IMR-90 (cell line): Measurements from ENCODE around the gene ERAP2. TPM values are rescaled to one million over a fixed set of nuclear protein-coding genes. Genes with fewer than 3 reads are reported as not detected.
A peak's percentile ranks its signal among the peaks of the same experiment; 100 is the strongest.

Source experiments
- ATAC-seq: fragments of 200-7000 bp; cut with Tn5 transposase; 2 replicates; pipeline ENCODE4 v1.9.1; 2020; ENCODE audit warnings: low read depth, mild to moderate bottlenecking, moderate library complexity
- BruUV-seq: library from RNA; stranded (reverse); fragments of 400-500 nt; replicated peaks from 2 replicates; lab custom pipeline; 2021; lab: Mats Ljungman, UMichigan
- CTCF ChIA-PET: fragments of 300-600 bp; formaldehyde crosslinking; extraction: SDS; loops from one replicate; lab custom pipeline; 2021; ENCODE audit warnings: antibody characterized with exemption; lab: Yijun Ruan, JAX
- POLR2A ChIA-PET: fragments of 300-600 bp; sonication (Branson Sonifier 250); formaldehyde crosslinking; loops from one replicate; lab custom pipeline; 2022; ENCODE audit warnings: antibody characterized with exemption; ENCODE audit not compliant: unreplicated experiment; lab: Charles Lee
- DNase-seq: peaks from one replicate; pipeline ENCODE4 v3.0.0; 2013
- H2AFZ ChIP-seq: replicated peaks from 2 replicates; pipeline ENCODE3; 2013; ENCODE audit warnings: low read length, mild to moderate bottlenecking; ENCODE audit not compliant: poor library complexity
- H2AK5ac ChIP-seq: 2 replicates; pipeline ENCODE4 v1.6.1; 2013; ENCODE audit warnings: low read depth, low read length, inconsistent platforms
- H2AK9ac ChIP-seq: replicated peaks from 2 replicates; pipeline ENCODE3; 2013; ENCODE audit warnings: mild to moderate bottlenecking, low read depth, low read length, moderate library complexity; ENCODE audit not compliant: poor library complexity
- H2BK120ac ChIP-seq: 2 replicates; pipeline ENCODE4 v1.6.1; 2013; ENCODE audit warnings: low read depth, low read length, inconsistent platforms
- H2BK15ac ChIP-seq: 3 replicates; pipeline ENCODE4 v1.6.1; 2013; ENCODE audit warnings: low read depth, low read length, inconsistent platforms
- H2BK20ac ChIP-seq: 2 replicates; pipeline ENCODE4 v1.6.1; 2013; ENCODE audit warnings: low read depth, mild to moderate bottlenecking, inconsistent platforms, low read length, moderate library complexity
- H2BK5ac ChIP-seq: 2 replicates; pipeline ENCODE4 v1.6.1; 2013; ENCODE audit warnings: mild to moderate bottlenecking, low read depth, low read length, inconsistent platforms; ENCODE audit not compliant: poor library complexity, severe bottlenecking
- H3K14ac ChIP-seq: replicated peaks from 2 replicates; pipeline ENCODE4 v1.6.1; 2013; ENCODE audit warnings: low read depth, low read length, inconsistent platforms
- H3K18ac ChIP-seq: 2 replicates; pipeline ENCODE4 v1.6.1; 2013; ENCODE audit warnings: low read depth, low read length, control low read depth
- H3K23ac ChIP-seq: 2 replicates; pipeline ENCODE4 v1.6.1; 2013; ENCODE audit warnings: low read depth, low read length, inconsistent platforms
- H3K27ac ChIP-seq: 2 replicates; pipeline ENCODE4 v1.5.1; 2013; ENCODE audit warnings: mild to moderate bottlenecking, control low read depth, low read length; ENCODE audit not compliant: insufficient read depth
- H3K27me3 ChIP-seq: 2 replicates; pipeline ENCODE4 v1.6.1; 2013; ENCODE audit warnings: low read length; ENCODE audit not compliant: control insufficient read depth, insufficient read depth
- H3K36me3 ChIP-seq: 2 replicates; pipeline ENCODE4 v1.6.1; 2013; ENCODE audit warnings: low read length, mixed read lengths; ENCODE audit not compliant: control insufficient read depth, insufficient read depth
- H3K4ac ChIP-seq: 2 replicates; pipeline ENCODE4 v1.6.1; 2013; ENCODE audit warnings: low read depth, low read length, inconsistent platforms
- H3K4me1 ChIP-seq: 2 replicates; pipeline ENCODE4 v1.6.1; 2013; ENCODE audit warnings: low read length, mixed read lengths; ENCODE audit not compliant: control insufficient read depth, insufficient read depth
- H3K4me2 ChIP-seq: 2 replicates; pipeline ENCODE4 v1.6.1; 2013; ENCODE audit warnings: low read depth, mild to moderate bottlenecking, control low read depth, low read length, moderate library complexity
- H3K4me3 ChIP-seq: 2 replicates; pipeline ENCODE4 v1.5.1; 2013; ENCODE audit warnings: low read depth, mild to moderate bottlenecking, control low read depth, low read length, moderate library complexity; ENCODE audit not compliant: insufficient read depth
- H3K56ac ChIP-seq: 2 replicates; pipeline ENCODE4 v1.6.1; 2013; ENCODE audit warnings: low read length, inconsistent platforms; ENCODE audit not compliant: insufficient read depth; ENCODE audit errors: extremely low read depth
- H3K79me1 ChIP-seq, 2 experiments: 2 replicates each; pipeline ENCODE4 v1.6.1; 2013; ENCODE audit warnings: low read length in 2 of 2, inconsistent platforms in 1 of 2, low read depth in 1 of 2
- H3K9ac ChIP-seq: 2 replicates; pipeline ENCODE4 v1.6.1; 2013; ENCODE audit warnings: low read depth, low read length, control low read depth
- H3K9me1 ChIP-seq: 2 replicates; pipeline ENCODE4 v1.6.1; 2013; ENCODE audit warnings: low read length, inconsistent platforms; ENCODE audit not compliant: insufficient read depth
- H3K9me3 ChIP-seq: 2 replicates; pipeline ENCODE4 v1.6.1; 2013; ENCODE audit warnings: low read length; ENCODE audit not compliant: control insufficient read depth, insufficient read depth
- H4K20me1 ChIP-seq: 2 replicates; pipeline ENCODE4 v1.6.1; 2013; ENCODE audit warnings: low read length, inconsistent platforms; ENCODE audit not compliant: insufficient read depth
- H4K5ac ChIP-seq: 2 replicates; pipeline ENCODE4 v1.6.1; 2013; ENCODE audit warnings: mild to moderate bottlenecking, low read depth, low read length, control low read depth
- H4K8ac ChIP-seq, 2 experiments: 2 replicates each; pipeline ENCODE4 v1.6.1; 2013; ENCODE audit warnings: low read depth in 2 of 2, low read length in 2 of 2, control low read depth in 1 of 2, inconsistent platforms in 1 of 2
- H4K91ac ChIP-seq: 2 replicates; pipeline ENCODE4 v1.6.1; 2013; ENCODE audit warnings: low read depth, low read length, inconsistent platforms; ENCODE audit not compliant: insufficient read depth
- MAFK ChIP-seq: IDR thresholded peaks from 2 replicates; pipeline ENCODE4 v1.6.1; 2012; ENCODE audit warnings: low read depth, low read length, improper control_type of control experiment
- RCOR1 ChIP-seq: IDR thresholded peaks from 2 replicates; pipeline ENCODE4 v1.6.1; 2012; ENCODE audit warnings: mild to moderate bottlenecking, low read length, improper control_type of control experiment; ENCODE audit not compliant: insufficient replicate concordance
- WGBS, 2 experiments: methylation state at CpG; one replicate each; pipeline versions ENCODE4 v1.1.5 to v1.1.7; 2013; ENCODE audit warnings: missing lambda C conversion rate in 2 of 2; ENCODE audit not compliant: insufficient read length in 1 of 2; ENCODE audit errors: extremely low coverage in 2 of 2; 5-methylcytosine and 5-hydroxymethylcytosine counted together
- dilution Hi-C: fragments of 300-500 bp; cut with HindIII; formaldehyde crosslinking; loops from one replicate; pipeline ENCODE4 v1.14.3; 2018; ENCODE audit warnings: low sequenced_read_pairs; ENCODE audit not compliant: unreplicated experiment
- in situ Hi-C: fragments of 300-500 bp; cut with MboI; formaldehyde crosslinking; loops from 3 replicates; pipeline ENCODE4 v1.14.3; 2019; ENCODE audit warnings: low sequenced_read_pairs, inconsistent platforms, mixed read lengths
- intact Hi-C: fragments of 100-400 bp; cut with micrococcal nuclease; formaldehyde crosslinking; loops from 2 replicates; pipeline ENCODE4 v1.10.0; 2022
- polyA plus RNA-seq, 3 experiments: library from polyadenylated mRNA; depleted of rRNA; stranded (reverse); fragments of >200 nt; gene quantifications; 2 replicates each; pipeline ENCODE4 v1.2.3, GENCODE V29; 2012; ENCODE audit warnings: low replicate concordance in 1 of 3
- total RNA-seq: library from RNA; depleted of rRNA; stranded (reverse); fragments of >200 nt; gene quantifications from 2 replicates; pipeline ENCODE4 v1.2.3, GENCODE V29; 2012

ERAP2 gene
- total and polyA plus RNA-seq, 2 of the 4 experiments (the other 2 are of a cell fraction) = 10.6 to 21.3 TPM

GRCh38 chr5:96961053-96961452 is 84.8 kb downstream of the ERAP2 start:
- WGBS, 2 experiments = no CpG with 5 or more reads among the region's 1 CpG

More at GRCh38 chr5:96961053-96961452, 84.8 kb downstream of the ERAP2 start:
- no peak overlapping the region for H2AFZ ChIP-seq
- peaks cover 1% of the 10 kb centered on the region; the same call in 1 of the 2 replicates for H3K36me3 ChIP-seq
- no peak overlapping the region for H2BK120ac ChIP-seq
- 0 out of 2 replicates have a peak, but pooled peaks cover 4% of the 10 kb centered on the region for H3K9me1 ChIP-seq
- H4K91ac ChIP-seq = no peak overlapping the region
- H4K8ac ChIP-seq = no peak overlapping the region
- H2BK15ac ChIP-seq = no peak overlapping the region
- no peaks in the 10 kb centered on the region for H3K9me3 ChIP-seq
- H3K4me3 ChIP-seq = no peak overlapping the region
- no peak overlapping the region for H2BK20ac ChIP-seq
- H3K23ac ChIP-seq = no peak overlapping the region
- no peak for ATAC-seq
- dilution Hi-C loops = no loop called here
- H4K5ac ChIP-seq = no peak overlapping the region
- H3K79me1 ChIP-seq = peaks cover 19 to 36% of the 10 kb centered on the region in 2 experiments; a peak in 3 of 4 replicates
- no peak for DNase-seq
- no peak overlapping the region for H2BK5ac ChIP-seq
- no peak overlapping the region for H3K14ac ChIP-seq
- no peak overlapping the region for H3K56ac ChIP-seq
- ChIA-PET POLR2A (no interaction called here), CTCF (interaction anchor here (0.9 to 1.4 kb wide), 2 partner anchors 15 to 92 kb away, joined by 3 to 6 read pairs; no protein-coding TSS in a partner anchor)
- 0 out of 2 replicates have a peak, but pooled peaks cover 2% of the 10 kb centered on the region for H3K4me1 ChIP-seq
- no peak for TF ChIP-seq RCOR1
- TF ChIP-seq MAFK = peak; percentile 63; the same call in 1 of the 2 replicates
- H3K27me3 ChIP-seq = no peaks in the 10 kb centered on the region
- in situ Hi-C loops = no loop called here
- H3K9ac ChIP-seq = no peak overlapping the region
- H3K18ac ChIP-seq = no peak overlapping the region
- H3K4ac ChIP-seq = no peak overlapping the region
- H3K27ac ChIP-seq = no peak overlapping the region
- H3K4me2 ChIP-seq = no peak overlapping the region
- no peak overlapping the region for H2AK5ac ChIP-seq
- no peak overlapping the region for H2AK9ac ChIP-seq
- no peaks in the 10 kb centered on the region; the same call in 1 of the 2 replicates for H4K20me1 ChIP-seq
- no TSS peak for BruUV-seq
- intact Hi-C loops = no loop called here
